Fibroblast of skin of back (primary cell): ENCODE data around the gene EVI5.
"Not testable (repeated sequence)": the region's sequence is repeated elsewhere in the genome, so short reads cannot be mapped to it uniquely, and the experiment has no call there.

Experiments used
- DNase-seq: peaks from one replicate; pipeline ENCODE4 v3.0.0-alpha.2; 2013

The EVI5 gene

GRCh38 chr1:92791487-92792066 lies 6.7 kb upstream of the EVI5 start:
- no peak for DNase-seq

DNA sequence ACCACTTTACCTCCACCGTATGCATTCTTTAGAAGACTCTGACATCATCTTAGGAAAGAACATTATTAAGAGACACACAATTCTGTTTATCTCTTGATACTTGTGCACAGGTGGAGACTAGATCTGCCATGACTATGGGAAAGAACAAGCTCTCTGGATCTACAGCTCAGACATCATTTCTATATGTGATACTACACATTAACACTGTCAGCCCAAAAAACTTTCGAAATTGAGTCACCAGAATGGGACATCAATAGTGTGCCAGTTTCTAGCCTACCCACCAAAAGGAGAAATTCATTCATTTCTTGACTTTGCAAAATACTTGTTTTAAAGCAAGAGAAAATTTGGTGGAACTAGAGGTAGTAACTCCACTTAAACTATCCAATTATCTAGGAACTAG lies 6.0 kb upstream of the EVI5 start:
- DNase-seq, result no peak

DNA sequence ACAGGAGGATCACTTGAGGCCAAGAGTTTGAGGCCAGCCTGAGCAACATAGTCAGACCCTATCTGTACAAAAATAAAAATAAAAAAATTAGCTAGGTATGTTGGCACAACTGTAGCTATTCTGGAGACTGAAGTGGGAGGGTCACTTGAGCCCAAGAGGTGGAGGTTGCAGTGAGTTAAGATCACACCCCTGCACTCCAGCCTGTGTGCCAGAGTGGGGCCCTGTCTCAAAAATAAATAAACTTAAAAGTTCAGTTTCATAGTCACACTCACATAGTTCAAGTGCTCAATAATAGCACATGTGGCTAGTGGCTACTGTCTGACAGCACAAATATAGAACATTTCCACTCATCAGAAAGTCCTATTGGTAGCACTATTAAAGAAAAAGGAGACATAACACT lies 5.2 kb upstream of the EVI5 start:
- no peak for DNase-seq

- no peak for DNase-seq
Observed at GRCh38 chr1:92786111-92786901, 1.4 kb upstream of the EVI5 start.

DNA sequence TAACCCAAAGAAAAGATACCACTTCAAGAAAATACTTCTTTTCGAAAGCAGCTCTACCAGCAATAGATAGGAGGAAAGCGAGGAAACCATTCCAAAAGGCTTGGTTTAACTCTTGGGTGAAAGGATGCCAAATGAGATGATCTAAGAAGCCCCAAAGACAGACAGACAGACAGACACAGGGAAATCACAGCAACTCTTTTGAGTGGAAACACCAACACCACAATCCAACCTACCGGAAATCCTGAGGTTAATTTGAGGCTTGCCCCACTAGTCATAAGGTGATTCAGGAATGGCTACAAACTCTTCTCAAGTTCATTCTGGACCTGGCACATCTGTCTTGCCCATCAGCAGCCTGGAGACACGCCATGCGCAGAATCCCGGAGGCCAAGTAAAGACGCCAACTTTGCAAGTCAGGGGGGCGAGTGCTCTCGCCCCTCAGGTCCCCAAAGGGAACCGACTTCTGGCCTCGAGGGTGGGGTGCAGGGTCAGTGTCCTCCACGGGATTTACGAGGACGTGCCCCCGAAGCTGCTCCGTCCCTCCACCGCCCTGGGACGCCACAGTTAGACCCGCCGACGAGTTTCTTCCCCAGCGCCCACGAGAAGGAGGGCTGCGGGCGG lies 778 bp downstream of the EVI5 start:
- peak; percentile 45 for DNase-seq

- peak; percentile 40 for DNase-seq
Observed at GRCh38 chr1:92783550-92783949, 1.4 kb downstream of the EVI5 start.

- DNase-seq, result no peak
Observed at GRCh38 chr1:92778376-92778775, 6.5 kb downstream of the EVI5 start.

GRCh38 chr1:92774407-92774806 lies 10.5 kb downstream of the EVI5 start:
- no peak for DNase-seq

DNA sequence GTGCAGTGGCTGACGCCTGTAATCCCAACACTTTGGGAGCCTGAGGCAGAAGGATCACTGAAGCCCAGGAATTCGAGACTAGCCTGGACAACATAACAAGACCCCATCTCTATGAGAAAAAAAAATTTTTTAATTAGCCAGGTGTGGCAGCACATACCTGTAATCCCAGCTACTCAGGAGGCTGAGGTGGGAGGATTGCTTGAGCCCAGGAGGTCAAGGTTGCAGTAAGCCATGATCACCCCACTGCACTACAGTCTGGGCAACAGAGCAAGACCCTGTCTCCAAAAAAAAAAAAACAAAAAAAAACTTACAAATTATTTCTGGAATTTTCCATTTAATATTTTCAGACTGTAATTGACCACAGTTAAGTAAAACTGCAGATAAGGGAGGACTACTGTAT lies 11.2 kb downstream of the EVI5 start:
- not testable (repeated sequence) for DNase-seq

DNA sequence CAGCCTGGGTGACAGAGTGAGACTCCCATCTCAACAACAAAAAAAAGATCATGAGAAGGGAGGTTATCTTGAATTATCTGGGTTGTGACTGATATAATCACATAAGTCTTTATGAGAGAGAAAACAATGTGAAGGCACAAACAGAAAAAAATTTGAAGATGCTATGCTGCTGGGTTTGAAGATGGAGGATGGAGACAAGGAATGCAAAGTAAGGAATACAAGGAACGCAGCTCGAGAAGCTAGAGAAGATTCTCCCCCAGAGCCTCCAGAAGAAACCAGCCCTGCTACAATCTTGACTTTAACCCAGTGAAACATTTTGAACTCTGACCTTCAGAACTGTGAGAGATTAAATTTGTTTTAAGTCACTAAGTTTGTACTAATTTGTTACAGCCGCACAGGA lies 15.1 kb downstream of the EVI5 start:
- DNase-seq, result no peak

DNA sequence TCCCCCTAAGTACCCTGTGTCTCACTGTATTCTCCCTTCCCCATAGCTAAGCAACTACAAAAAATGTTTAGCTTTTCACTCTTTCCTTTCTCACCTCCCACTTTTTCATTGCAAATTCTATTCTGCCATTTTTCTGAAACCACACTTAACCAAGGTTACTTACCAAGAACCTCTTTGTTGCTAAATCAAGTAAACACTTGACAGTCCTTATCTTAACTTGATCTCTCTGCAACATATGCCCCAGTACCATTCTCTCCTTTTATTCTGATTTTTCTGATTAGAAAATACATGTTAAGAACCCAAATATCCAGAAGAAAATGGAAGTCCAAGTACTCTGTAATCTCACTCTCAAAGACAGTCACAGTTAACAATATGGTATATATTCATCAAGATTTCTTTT lies 16.0 kb downstream of the EVI5 start:
- no peak for DNase-seq

DNA sequence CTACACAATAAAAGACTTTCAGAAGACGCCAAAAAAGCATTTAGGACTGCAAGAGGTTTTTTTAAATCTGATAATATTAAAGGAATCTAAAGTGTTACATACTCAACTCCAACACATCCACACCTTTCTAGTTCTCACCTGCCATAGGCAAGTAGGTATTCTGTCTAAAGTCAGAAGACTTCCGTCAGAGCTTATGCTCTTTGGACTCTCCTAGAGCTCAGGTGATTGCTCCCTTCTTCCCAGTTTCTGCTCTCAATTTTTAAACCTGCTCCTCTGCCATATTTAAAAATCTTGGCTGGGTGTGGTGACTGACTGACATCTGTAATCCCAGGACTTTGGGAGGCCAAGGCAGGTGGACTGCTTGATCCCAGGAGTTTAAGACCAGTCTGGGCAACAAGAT lies 16.6 kb downstream of the EVI5 start:
- no peak for DNase-seq

DNA sequence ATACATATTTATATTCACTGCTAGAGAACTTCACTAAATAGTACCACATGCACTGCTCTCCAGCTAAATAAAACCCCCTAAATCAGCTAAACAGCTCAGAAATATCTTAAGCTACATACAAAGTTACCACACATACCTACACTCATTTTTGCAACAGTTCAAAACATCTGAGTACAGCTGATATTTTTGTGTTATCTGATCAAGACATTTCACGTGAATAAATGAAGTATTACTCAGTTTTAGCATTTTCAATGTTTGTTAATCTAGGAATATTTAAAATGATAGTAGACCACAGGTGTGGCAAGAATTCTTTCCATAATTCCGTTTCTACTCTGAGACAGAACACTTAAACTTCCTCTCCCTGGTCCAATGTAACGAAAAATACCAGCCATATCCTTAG lies 20.8 kb downstream of the EVI5 start:
- DNase-seq, result no peak

- no peak for DNase-seq
Observed at GRCh38 chr1:92762355-92762754, 22.6 kb downstream of the EVI5 start.

- peak; percentile 47 for DNase-seq
Observed at GRCh38 chr1:92759361-92759760, 25.5 kb downstream of the EVI5 start.

GRCh38 chr1:92756537-92756936 lies 28.4 kb downstream of the EVI5 start:
- DNase-seq, result no peak

DNA sequence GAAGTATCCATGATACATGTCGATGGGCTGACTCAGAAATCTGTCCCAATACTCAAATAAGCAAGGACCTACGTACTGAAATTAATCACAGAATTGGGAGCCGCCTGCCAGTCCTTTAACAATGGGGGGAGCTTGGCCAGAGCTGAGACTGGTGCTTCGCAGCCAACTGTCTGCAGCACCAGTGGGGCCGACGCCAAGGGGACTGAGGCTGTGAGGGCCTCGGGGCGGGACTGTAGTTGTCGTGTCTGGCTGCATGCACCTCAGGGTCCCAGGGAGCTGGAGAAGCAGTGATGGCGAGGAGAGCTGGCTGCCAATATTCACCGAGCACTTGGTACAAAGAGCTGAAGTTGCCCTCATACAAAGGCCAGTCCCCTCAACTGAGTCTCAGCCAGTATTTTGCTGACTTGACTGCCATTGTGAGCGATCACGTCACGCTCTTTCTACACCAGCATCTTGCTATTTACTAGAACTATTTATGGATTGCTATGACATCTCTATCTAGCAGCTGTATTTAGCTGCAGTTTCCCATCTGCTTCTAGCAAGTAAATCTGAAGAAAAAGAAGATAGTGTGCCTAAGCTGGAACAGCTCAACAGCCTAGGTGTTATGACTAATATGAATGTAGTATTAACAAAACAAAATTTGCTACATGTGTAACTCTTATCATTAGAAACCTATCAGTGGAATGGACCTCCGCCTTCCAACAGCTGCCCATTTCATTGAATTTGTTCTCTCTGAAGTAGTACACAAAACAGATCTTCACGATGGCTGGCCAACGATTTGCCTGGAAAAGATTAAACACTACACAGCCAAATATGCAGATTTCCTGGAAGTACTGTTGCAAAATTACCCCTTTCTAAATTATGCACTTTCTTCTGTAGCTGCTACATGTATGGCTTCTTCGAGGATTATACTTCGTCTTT lies 29.1 kb downstream of the EVI5 start:
- DNase-seq, result no peak

GRCh38 chr1:92754719-92755050 lies 30.2 kb downstream of the EVI5 start:
- no peak for DNase-seq

DNA sequence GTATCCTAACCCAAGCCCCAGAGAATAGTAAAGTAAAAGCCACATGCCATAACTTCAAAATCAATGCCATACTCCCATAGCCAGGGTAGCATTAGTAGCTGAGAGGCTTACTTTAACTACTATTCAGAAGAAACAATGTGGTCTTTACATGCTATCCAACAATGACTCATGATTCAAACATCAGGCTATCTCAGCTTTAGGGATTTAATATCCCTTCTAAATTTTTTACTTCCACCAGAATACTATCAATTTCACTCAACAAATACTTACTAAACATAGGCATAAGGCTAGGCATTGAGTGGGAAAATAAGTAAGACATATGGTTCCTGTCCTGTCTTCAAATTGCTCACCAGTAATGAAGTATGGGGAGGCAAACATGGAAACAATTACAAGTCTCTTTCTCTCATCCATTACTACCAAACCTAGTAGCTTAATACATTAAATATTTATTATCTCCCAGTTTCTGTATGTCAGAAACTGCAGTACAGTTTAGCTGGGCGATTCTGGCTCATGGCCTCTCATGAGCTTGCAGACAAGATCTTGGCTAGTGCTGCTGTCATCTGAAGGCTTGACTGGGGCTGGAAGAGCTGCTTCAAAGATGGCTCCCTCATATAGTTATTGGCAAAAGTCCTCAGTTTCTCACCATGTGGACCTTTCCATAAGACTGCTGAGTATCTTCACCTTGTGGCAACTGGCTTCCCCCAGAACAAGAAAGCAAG lies 30.7 kb downstream of the EVI5 start:
- peak; percentile 89 for DNase-seq

GRCh38 chr1:92752719-92753118 lies 32.2 kb downstream of the EVI5 start:
- DNase-seq, result peak; percentile 12

- peak; percentile 61 for DNase-seq
Observed at GRCh38 chr1:92749024-92749634, 35.8 kb downstream of the EVI5 start.

DNA sequence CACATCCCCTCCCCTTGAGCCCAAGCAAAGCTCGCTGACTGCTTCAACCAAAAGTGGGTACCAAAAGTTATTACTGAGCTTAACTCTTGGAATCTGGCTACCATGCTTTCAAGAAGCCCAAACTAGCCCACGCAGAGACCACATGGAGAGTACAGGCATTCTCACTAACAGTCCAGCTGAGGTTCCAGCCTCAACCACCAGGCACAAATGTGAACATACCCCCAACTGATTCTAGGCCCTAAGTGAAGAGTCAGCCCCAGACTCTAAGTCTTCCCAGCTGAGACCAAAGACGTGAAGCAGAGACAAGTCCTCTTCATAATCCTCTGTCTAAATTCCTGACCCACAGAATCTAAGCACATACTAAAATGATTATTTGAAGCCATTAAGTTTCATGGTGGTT lies 36.8 kb downstream of the EVI5 start:
- no peak for DNase-seq
